Measurements from ENCODE around the gene YBX2. TPM values are rescaled to one million over a fixed set of nuclear protein-coding genes. Genes with fewer than 3 reads are reported as not detected.

YBX2 gene
- total and polyA plus RNA-seq, 2 donors (not counting 3 experiments of a cell fraction or from before 2014, with no cell fraction given), result 0.15 to 0.31 TPM

- H3K9me3 ChIP-seq (replicated peaks; ENCODE audit: control insufficient read depth, insufficient read depth, low read length), result no peaks in the 10 kb centered on the region
- H2AFZ ChIP-seq (ENCODE audit: low read depth, low read length), result no peak overlapping the region
- H3K36me3 ChIP-seq (ENCODE audit: control insufficient read depth in 2 of 2, extremely low read depth in 1 of 2, insufficient read depth in 2 of 2, low read length in 2 of 2), result no peaks in the 10 kb centered on the region
- peaks cover 25% of the 10 kb centered on the region for H3K4me1 ChIP-seq (ENCODE audit: control insufficient read depth, extremely low read depth, insufficient read depth, low read length)
- ChIA-PET POLR2A (no interaction called here), CTCF (interaction anchor here (0.9 to 2.9 kb wide), 4 partner anchors 15 to 46 kb away, joined by 3 to 14 read pairs (median 3); partner anchors contain the start of gene SLC2A4)
- H3K27ac ChIP-seq (ENCODE audit: insufficient read depth, low read depth, low read length), result no peak overlapping the region
- H3K9ac ChIP-seq (replicated peaks; ENCODE audit: extremely low read depth, insufficient read depth, low read length), result no peak overlapping the region
- BruUV-seq (replicated peaks), result no TSS peak
- FAIRE-seq, result no peak
- no peaks in the 10 kb centered on the region for H3K79me2 ChIP-seq (ENCODE audit: control insufficient read depth, insufficient read depth, low read length)
- peaks cover 0 to 3% of the 10 kb centered on the region in 2 experiments for H3K27me3 ChIP-seq (ENCODE audit: control insufficient read depth in 2 of 2, insufficient read depth in 2 of 2, low read length in 2 of 2)
- DNase-seq (ENCODE audit: low read depth, low spot score), result no peak
- no peak overlapping the region for H3K4me2 ChIP-seq (ENCODE audit: insufficient read depth, low read length)
- H3K9me1 ChIP-seq (replicated peaks; ENCODE audit: control insufficient read depth, extremely low read depth, insufficient read depth, low read length), result no peaks in the 10 kb centered on the region
- dilution Hi-C loops (cut with MboI; ENCODE audit: extremely low pct_ligation_motif_present, low sequenced_read_pairs) (no loop called here), intact Hi-C loops (cut with micrococcal nuclease) (no loop called here)
- TF ChIP-seq, protein P1, sequence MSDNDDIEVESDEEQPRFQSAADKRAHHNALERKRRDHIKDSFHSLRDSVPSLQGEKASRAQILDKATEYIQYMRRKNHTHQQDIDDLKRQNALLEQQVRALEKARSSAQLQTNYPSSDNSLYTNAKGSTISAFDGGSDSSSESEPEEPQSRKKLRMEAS (IDR thresholded peaks at IDR 0.05; ENCODE audit: insufficient read depth, insufficient read length), result no peak
- TF ChIP-seq FOS (IDR thresholded peaks at IDR 0.05; ENCODE audit: borderline replicate concordance, insufficient read depth, low read length) (no peak), EZH2 (IDR thresholded peaks at IDR 0.05; ENCODE audit: borderline replicate concordance, low read depth, low read length, severe bottlenecking) (no peak), POLR2A (IDR thresholded peaks at IDR 0.05; ENCODE audit: low read depth, low read length) (no peak), GATA2 (IDR thresholded peaks at IDR 0.05; ENCODE audit: insufficient read depth, insufficient read length, low read depth, low read length) (no peak)
- no peak overlapping the region for H3K4me3 ChIP-seq (replicated peaks in 1 of 3; ENCODE audit: insufficient read depth in 1 of 3, low read depth in 1 of 3, low read length in 3 of 3)
- H4K20me1 ChIP-seq (replicated peaks; ENCODE audit: control insufficient read depth, extremely low read depth, insufficient read depth, low read length), result no peaks in the 10 kb centered on the region
These were observed 27.7 kb downstream of the YBX2 start for GRCh38 chr17:7266784-7267183.

- ChIA-PET POLR2A (interaction anchor here (0.6 kb wide), 1 partner anchor 668 kb away, joined by 9 read pairs; no protein-coding TSS in a partner anchor), CTCF (interaction anchor here (0.6 to 1.6 kb wide), 4 partner anchors 12 to 93 kb away, joined by 3 to 4 read pairs (median 4); no protein-coding TSS in a partner anchor)
- Histone ChIP-seq H3K9ac (replicated peaks; ENCODE audit: extremely low read depth, insufficient read depth, low read length) (no peak overlapping the region), H3K79me2 (ENCODE audit: control insufficient read depth, insufficient read depth, low read length) (no peaks in the 10 kb centered on the region), H3K4me3 (replicated peaks in 1 of 3; ENCODE audit: insufficient read depth in 1 of 3, low read depth in 1 of 3, low read length in 3 of 3) (no peak overlapping the region), H3K9me3 (replicated peaks; ENCODE audit: control insufficient read depth, insufficient read depth, low read length) (no peaks in the 10 kb centered on the region), H3K4me1 (ENCODE audit: control insufficient read depth, extremely low read depth, insufficient read depth, low read length) (peaks cover 26% of the 10 kb centered on the region), H4K20me1 (replicated peaks; ENCODE audit: control insufficient read depth, extremely low read depth, insufficient read depth, low read length) (no peaks in the 10 kb centered on the region), H3K27ac (ENCODE audit: insufficient read depth, low read depth, low read length) (no peak overlapping the region), H3K36me3 (ENCODE audit: control insufficient read depth in 2 of 2, extremely low read depth in 1 of 2, insufficient read depth in 2 of 2, low read length in 2 of 2) (peaks cover 0 to 3% of the 10 kb centered on the region in 2 experiments), H3K4me2 (ENCODE audit: insufficient read depth, low read length) (no peak overlapping the region), H2AFZ (ENCODE audit: low read depth, low read length) (no peak overlapping the region), H3K27me3 (ENCODE audit: control insufficient read depth in 2 of 2, insufficient read depth in 2 of 2, low read length in 2 of 2) (no peaks in the 10 kb centered on the region), H3K9me1 (replicated peaks; ENCODE audit: control insufficient read depth, extremely low read depth, insufficient read depth, low read length) (no peaks in the 10 kb centered on the region)
- FAIRE-seq, result no peak
- DNase-seq (ENCODE audit: low read depth, low spot score), result no peak
- TF ChIP-seq EZH2 (IDR thresholded peaks at IDR 0.05; ENCODE audit: borderline replicate concordance, low read depth, low read length, severe bottlenecking) (no peak), MYC (IDR thresholded peaks at IDR 0.05; ENCODE audit: low read depth, low read length) (no peak), GATA2 (IDR thresholded peaks at IDR 0.05; ENCODE audit: insufficient read depth, insufficient read length, low read depth, low read length) (no peak), FOS (IDR thresholded peaks at IDR 0.05; ENCODE audit: borderline replicate concordance, insufficient read depth, low read length) (no peak), JUN (IDR thresholded peaks at IDR 0.05; ENCODE audit: borderline replicate concordance, insufficient read depth, insufficient read length, low read depth) (no peak), POLR2AphosphoS5 (IDR thresholded peaks at IDR 0.05; ENCODE audit: insufficient read depth, low read depth, low read length) (no peak), POLR2A (IDR thresholded peaks at IDR 0.05; ENCODE audit: low read depth, low read length) (no peak)
- TF ChIP-seq, protein P2, sequence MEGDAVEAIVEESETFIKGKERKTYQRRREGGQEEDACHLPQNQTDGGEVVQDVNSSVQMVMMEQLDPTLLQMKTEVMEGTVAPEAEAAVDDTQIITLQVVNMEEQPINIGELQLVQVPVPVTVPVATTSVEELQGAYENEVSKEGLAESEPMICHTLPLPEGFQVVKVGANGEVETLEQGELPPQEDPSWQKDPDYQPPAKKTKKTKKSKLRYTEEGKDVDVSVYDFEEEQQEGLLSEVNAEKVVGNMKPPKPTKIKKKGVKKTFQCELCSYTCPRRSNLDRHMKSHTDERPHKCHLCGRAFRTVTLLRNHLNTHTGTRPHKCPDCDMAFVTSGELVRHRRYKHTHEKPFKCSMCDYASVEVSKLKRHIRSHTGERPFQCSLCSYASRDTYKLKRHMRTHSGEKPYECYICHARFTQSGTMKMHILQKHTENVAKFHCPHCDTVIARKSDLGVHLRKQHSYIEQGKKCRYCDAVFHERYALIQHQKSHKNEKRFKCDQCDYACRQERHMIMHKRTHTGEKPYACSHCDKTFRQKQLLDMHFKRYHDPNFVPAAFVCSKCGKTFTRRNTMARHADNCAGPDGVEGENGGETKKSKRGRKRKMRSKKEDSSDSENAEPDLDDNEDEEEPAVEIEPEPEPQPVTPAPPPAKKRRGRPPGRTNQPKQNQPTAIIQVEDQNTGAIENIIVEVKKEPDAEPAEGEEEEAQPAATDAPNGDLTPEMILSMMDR (IDR thresholded peaks at IDR 0.05; ENCODE audit: extremely low read depth in 1 of 2, insufficient read depth in 1 of 2, low read depth in 1 of 2, low read length in 2 of 2), result no peak
- TF ChIP-seq, protein P1 (IDR thresholded peaks at IDR 0.05; ENCODE audit: insufficient read depth, insufficient read length), result no peak
- intact Hi-C loops (cut with micrococcal nuclease) (no loop called here), dilution Hi-C loops (cut with MboI; ENCODE audit: extremely low pct_ligation_motif_present, low sequenced_read_pairs) (no loop called here)
- BruUV-seq (replicated peaks), result no TSS peak
These were observed 30.7 kb downstream of the YBX2 start for GRCh38 chr17:7263801-7264078.

All from endothelial cell of umbilical vein (primary cell).